Measurements from ENCODE around the gene FNBP1.
"Not testable (repeated sequence)": the region's sequence is repeated elsewhere in the genome, so short reads cannot be mapped to it uniquely, and the experiment has no call there.

The FNBP1 gene

GRCh38 chr9:129962451-129962864 lies 80.5 kb downstream of the FNBP1 start:
- no peak for DNase-seq (ENCODE audit: low read depth in 2 of 3, low spot score in 2 of 3)

- no peak for DNase-seq (ENCODE audit: low read depth in 2 of 3, low spot score in 2 of 3)
Observed at GRCh38 chr9:129958796-129959195, 84.2 kb downstream of the FNBP1 start.

- DNase-seq (ENCODE audit: low read depth in 2 of 3, low spot score in 2 of 3), result no peak
Observed at GRCh38 chr9:129954868-129955550, 88.0 kb downstream of the FNBP1 start.

GRCh38 chr9:129953736-129954135 lies 89.3 kb downstream of the FNBP1 start:
- no peak for DNase-seq (ENCODE audit: low read depth in 2 of 3, low spot score in 2 of 3)

GRCh38 chr9:129952337-129952736 lies 90.7 kb downstream of the FNBP1 start:
- no peak for DNase-seq (ENCODE audit: low read depth in 2 of 3, low spot score in 2 of 3)

DNA sequence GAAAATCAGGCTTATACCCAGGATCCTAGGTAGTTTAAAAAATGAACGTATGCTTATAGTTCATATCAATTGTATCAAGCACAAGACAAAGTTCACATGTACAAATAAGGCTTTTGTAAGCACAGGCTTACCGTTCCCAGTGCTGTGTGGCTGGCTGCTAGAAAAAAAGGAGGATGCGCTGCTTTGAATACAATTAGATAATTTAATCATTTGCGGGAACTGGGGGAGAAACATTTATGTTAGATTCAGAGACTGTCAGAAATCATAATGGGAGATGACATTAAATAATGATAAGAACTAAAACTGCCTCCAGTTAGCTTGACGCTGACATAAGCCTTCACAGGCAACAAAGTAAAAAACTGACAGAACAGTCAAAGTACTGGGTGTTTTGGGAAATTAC lies 93.2 kb downstream of the FNBP1 start:
- no peak for DNase-seq (ENCODE audit: low read depth in 2 of 3, low spot score in 2 of 3)

DNA sequence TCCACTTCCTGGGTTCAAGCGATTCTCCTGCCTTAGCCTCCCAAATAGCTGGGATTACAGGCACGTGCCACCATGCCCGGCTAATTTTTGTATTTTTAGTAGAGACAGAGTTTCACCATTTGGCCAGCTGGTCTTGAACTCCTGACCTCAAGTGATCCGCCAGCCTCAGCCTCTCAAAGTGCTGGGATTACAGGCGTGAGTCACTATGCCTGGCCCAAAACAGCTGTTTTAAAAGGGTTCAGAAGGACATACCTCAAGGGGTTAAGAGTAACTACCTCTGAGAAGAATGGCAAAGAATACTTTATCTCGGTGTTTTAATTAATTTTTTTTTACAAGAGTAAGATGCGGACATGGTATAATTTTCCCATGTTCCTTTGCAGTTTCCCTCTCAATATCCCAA lies 94.4 kb downstream of the FNBP1 start:
- DNase-seq (ENCODE audit: low read depth in 2 of 3, low spot score in 2 of 3), result not testable (repeated sequence)

DNA sequence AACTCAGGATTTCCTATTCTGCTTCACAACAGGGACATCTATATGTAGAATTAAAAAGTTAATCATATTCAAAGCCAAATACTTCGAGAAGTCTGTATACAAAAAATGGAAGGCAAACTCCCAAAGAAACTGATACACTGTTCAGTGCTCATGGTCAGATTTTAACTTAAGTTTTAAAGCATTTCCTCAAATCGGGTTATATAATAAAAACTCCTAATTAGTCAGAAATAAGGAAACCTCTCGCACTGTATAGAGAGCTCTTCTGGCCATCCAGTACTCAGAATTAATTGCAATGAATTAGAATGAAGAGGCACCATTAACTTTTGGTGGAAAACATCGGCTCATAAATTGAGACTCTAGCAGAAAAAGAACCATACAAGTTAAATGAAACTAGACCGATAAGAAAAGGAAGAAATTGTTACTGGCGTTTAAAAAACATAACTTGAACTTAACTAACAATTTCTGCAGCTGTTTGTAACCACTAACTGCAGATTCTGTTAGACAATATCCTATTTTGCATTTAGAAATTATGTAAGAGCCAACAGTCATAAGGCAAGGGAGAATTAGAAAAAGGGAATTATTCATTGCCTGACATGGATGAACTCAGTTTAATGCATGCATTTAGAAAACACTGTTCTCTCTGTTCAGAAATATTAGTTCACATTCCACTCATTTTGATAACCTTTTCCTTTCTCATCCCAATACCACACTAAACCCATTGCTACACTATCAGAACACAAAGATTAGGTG lies 96.6 kb downstream of the FNBP1 start:
- DNase-seq (ENCODE audit: low read depth in 2 of 3, low spot score in 2 of 3), result no peak

- no peak for DNase-seq (ENCODE audit: low read depth in 2 of 3, low spot score in 2 of 3)
Observed at GRCh38 chr9:129945314-129945713, 97.7 kb downstream of the FNBP1 start.

DNA sequence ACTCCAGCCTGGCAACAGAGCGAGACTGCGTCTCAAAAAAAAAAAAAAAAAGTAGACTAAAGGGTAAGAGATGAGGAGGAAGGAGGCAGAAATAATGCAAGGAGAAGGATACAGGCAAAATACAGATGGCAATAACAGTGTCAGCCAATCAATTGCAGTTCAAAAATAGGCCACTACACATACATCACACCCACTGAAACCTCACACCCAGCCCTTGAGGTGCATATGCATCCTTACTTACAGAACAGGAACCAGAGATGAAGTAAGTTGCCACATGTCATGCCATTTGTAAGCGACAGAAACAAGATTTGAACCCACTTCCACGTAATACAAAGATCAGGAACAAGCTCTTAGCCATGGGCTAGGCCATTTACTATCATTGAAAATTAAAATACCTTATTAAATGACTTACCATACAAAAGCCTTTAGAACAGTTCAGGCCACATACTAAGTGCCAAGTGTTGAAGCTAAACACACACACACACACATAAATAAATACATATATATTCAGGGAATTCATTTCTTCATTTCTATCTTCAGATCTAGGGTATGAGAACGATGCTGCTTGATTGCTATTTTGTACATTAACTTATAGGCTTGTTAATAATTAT lies 98.4 kb downstream of the FNBP1 start:
- no peak for DNase-seq (ENCODE audit: low read depth in 2 of 3, low spot score in 2 of 3)

- DNase-seq (ENCODE audit: low read depth in 2 of 3, low spot score in 2 of 3), result no peak
Observed at GRCh38 chr9:129939431-129939830, 103.6 kb downstream of the FNBP1 start.

DNA sequence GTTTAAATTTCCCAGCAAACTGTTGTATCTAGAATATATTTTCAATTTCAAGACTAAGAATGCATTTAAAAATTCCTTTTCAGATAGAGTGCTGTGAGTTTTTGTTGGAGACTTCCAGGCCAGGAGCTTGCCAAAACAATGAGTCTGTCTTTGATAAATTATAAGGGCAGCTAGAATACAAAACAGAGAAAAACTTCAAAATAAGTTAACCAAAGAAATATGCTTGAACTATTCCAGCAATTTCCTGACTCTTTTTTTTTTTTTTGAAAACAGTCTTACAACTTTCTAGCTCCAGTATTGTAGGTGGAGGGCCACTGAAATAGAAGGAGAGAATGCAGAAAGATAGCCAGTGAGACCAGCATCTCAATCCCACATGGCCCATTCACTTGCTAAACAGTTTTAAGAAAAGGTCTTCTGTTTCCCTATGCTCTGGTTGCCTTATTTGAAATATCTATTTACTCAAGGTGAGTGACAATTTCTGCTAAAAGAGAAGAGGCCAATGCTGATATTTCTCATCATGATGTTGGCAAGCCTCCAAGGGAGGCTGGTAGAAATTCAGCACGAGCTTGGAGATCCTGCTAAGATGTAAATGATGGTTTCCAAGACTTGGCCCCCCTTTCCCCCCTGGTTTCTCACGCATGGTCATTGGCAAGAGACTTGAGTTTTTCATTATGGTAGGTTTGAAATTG lies 104.6 kb downstream of the FNBP1 start:
- DNase-seq (ENCODE audit: low read depth in 2 of 3, low spot score in 2 of 3), result no peak

DNA sequence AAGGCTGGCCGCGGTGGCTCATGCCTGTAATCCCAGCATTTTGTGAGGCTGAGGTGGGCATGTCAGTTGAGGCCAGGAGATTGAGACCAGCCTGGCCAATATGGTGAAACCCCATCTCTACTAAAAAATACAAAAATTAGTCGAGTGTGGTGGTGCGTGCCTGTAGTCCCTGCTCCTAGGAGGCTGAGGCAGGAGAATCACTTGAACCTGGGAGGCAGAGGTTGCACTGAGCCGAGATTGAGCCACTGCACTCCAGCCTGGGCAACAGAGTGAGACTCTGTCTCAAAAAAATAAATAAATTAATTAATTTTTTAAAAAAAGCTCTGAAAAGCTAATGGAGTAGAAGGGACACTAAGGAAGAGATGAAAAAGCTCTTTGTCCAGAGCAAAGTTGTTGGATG lies 105.1 kb downstream of the FNBP1 start:
- not testable (repeated sequence) for DNase-seq (ENCODE audit: low read depth in 2 of 3, low spot score in 2 of 3)

GRCh38 chr9:129936222-129936621 lies 106.8 kb downstream of the FNBP1 start:
- no peak for DNase-seq (ENCODE audit: low read depth in 2 of 3, low spot score in 2 of 3)

DNA sequence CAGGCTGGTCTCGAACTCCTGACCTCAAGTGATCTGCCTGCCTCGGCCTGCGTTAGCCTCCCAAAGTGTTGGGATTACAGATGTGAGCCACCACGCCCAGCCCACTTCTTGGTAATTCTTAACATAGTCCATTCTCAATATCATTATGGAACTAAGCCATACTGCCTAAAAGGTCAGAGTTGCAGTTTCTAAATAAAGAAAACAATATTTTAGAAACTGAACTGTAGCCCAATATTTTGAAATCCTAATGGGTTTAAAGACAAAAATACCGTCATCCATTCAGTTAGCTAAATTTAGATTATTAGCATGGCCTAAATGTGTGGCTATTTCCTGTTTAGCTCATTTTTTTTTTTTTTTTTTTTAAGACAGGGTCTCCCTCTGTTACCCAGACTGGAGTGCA lies 108.2 kb downstream of the FNBP1 start:
- DNase-seq (ENCODE audit: low read depth in 2 of 3, low spot score in 2 of 3), result no peak

GRCh38 chr9:129934041-129934591 lies 108.9 kb downstream of the FNBP1 start:
- DNase-seq (ENCODE audit: low read depth in 2 of 3, low spot score in 2 of 3), result no peak

DNA sequence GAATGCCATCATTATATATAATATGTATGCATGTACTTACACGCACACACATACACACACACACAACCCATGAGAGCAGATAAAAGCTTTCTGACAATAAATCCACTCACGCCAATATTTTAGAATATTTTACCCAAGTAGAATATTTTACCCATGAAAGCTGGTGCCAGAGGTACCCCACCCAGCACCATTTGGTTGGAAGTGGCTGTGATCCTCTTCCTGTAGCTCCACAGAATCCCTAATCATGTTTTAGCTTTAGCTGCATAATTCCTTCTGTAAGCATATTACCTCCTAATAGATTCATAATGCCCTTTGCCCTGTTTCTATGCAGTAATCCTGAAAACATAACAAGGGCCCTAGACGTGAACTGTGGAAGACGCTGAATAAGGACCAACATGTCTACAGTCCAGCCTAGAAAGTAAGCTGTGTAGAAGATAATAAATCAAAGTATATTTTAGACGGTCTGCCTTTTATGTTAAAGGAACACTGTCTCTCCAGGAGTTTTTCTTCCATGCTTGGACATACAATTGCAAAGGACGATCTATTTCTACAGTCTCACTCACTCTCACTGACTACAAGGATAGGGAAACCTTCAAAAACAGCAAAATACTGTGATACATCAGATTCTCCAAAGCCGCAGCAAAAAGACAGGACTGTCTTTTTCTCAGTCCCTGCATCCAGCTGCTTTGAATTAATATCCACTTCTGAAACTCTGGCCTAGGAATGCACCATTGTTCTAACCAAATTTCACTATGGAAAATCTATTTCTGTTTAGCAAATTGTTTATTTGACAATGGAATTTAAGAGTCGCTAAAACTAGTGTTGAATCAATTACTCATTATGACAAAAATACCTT lies 109.6 kb downstream of the FNBP1 start:
- DNase-seq (ENCODE audit: low read depth in 2 of 3, low spot score in 2 of 3), result no peak

GRCh38 chr9:129932303-129933151 lies 110.5 kb downstream of the FNBP1 start:
- no peak for DNase-seq (ENCODE audit: low read depth in 2 of 3, low spot score in 2 of 3)

DNA sequence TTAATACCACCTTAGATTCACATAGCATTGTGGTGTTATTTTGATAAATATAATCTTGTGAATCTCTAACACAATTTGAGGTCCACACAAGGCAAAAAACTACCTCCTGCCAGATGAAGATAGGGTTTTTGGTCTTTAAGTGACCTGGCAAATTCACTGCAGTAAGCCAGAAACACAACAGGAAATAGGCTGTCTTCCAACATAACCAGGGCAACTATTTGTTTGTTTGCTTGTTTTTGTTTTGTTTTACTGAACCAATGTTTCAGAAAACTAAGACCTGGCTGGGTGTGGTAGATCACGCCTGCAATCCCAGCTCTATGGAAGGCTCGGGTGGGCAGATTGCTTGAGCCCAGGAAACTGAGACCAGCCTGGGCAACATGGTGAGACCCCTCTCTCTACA lies 112.2 kb downstream of the FNBP1 start:
- DNase-seq (ENCODE audit: low read depth in 2 of 3, low spot score in 2 of 3), result no peak

Measured in activated CD8-positive, alpha-beta memory T cell treated with anti-CD3 and anti-CD28 coated beads for 48 hours (primary cell).